ENCODE results near the gene AKAP7.
A peak's percentile ranks its signal among the peaks of the same experiment; 100 is the strongest.

Gene AKAP7

GRCh38 chr6:131205481-131206244 is 70.4 kb downstream of the AKAP7 start:
- DNase-seq (ENCODE audit: low spot score) = no peak

GRCh38 chr6:131206463-131207251 is 71.4 kb downstream of the AKAP7 start:
- DNase-seq (ENCODE audit: low spot score) = no peak

GRCh38 chr6:131208787-131209186 is 73.5 kb downstream of the AKAP7 start:
- DNase-seq (ENCODE audit: low spot score) = no peak

- no peak for DNase-seq (ENCODE audit: low spot score)
Observed at GRCh38 chr6:131210469-131210868, 75.2 kb downstream of the AKAP7 start.

DNA sequence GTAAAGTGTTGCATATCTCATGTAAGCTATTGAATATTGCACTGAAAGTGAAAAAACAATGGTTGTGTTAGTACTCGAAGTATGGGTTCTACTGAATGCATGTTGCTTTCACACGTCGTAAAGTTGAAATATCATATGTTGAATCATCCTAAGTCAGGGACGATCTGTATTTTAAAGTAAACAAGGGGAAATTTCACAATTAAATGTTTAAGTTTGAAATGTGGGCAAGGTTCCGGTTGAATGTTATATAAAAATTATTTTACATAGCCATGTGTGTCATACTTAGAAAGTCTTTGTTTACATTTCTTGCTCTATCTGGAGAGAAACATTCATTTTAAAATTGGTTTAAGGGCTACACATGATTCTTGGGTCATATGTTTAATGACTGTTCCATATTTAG is 76.8 kb downstream of the AKAP7 start:
- DNase-seq (ENCODE audit: low spot score) = no peak

DNA sequence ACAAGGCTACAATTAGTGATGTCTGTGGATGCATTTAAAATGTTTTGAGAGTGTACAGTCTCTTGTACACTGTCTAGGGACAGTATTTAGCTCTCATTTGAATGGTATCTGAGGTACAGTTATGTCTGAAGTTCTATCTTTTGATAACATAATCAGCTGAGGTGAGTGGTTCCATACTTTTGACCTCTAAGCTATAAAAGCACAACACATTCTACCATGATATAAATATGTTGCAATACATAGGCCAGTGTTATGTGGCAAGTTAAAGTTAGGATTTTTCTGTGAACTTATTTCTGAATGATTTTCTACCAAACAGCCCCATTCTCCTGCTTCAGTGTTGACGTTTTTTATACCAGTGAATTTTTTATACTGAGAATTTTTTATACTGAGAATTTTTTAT is 77.6 kb downstream of the AKAP7 start:
- DNase-seq (ENCODE audit: low spot score) = no peak

DNA sequence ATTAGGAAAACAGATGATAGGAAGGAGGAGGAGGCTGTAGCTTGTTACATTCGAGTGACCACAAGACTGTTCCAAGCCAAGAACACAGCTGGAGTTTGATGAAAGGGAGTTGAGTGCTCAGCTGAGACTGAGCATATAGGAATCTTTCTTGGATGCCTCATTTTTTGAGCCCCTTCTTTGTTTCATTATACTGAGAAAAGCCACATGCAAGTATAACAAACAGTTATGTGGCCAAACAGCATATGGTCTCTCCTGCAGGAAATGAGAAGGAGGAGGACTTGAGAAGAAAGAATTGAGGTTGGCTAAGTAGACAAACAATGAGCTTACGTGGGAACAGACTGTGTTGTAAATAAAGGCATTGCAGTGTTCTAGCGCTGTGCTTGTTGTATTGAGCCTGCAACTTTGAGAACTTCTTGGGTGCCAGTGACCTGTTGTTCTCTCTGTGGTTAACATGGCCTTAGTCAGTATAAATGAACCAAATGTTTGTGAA is 78.3 kb downstream of the AKAP7 start:
- DNase-seq (ENCODE audit: low spot score) = no peak

DNA sequence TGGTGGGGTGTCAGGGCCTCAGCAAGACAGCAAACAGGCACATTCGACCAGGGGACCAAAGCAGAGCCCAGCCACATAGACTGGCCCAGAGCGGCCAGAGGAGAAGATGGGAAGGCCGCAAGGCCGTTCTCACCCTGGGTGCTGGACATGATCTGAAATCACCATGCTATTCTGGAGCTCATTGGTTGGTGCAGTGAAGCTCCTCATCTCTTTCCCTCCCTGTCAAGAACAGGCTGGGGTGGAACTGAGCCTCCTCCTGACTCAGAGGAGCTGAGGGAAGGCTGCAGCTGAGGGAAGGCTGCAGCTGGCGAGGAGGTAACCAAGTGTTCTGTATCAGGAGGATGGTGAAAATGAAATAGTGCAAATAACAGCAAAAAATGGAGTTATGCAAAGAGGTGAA is 80.0 kb downstream of the AKAP7 start:
- DNase-seq (ENCODE audit: low spot score) = no peak

DNA sequence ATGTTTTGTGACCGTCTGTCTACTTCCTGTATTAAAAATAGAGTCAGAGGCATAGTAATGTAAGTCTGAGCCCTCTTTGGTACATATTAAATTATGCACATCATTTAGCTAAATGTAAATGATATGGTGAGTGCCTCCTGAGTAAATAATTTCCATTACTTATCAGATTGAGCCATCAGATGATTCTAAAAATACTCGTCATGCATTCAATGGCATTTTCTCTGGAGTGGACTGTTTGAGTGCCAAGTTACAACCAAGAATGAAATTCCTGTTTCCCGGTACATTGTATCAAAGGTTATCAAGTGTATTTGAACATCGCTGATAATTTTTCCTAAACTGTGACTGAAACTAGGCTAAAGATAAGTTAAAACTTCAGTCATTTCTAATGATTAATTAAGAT is 81.0 kb downstream of the AKAP7 start:
- no peak for DNase-seq (ENCODE audit: low spot score)

GRCh38 chr6:131222773-131223172 is 87.5 kb downstream of the AKAP7 start:
- no peak for DNase-seq (ENCODE audit: low spot score)

- DNase-seq (ENCODE audit: low spot score) = no peak
Observed at GRCh38 chr6:131223416-131223815, 88.1 kb downstream of the AKAP7 start.

GRCh38 chr6:131225127-131225526 is 89.9 kb downstream of the AKAP7 start:
- DNase-seq (ENCODE audit: low spot score) = no peak

GRCh38 chr6:131225959-131226358 is 90.7 kb downstream of the AKAP7 start:
- DNase-seq (ENCODE audit: low spot score) = no peak

DNA sequence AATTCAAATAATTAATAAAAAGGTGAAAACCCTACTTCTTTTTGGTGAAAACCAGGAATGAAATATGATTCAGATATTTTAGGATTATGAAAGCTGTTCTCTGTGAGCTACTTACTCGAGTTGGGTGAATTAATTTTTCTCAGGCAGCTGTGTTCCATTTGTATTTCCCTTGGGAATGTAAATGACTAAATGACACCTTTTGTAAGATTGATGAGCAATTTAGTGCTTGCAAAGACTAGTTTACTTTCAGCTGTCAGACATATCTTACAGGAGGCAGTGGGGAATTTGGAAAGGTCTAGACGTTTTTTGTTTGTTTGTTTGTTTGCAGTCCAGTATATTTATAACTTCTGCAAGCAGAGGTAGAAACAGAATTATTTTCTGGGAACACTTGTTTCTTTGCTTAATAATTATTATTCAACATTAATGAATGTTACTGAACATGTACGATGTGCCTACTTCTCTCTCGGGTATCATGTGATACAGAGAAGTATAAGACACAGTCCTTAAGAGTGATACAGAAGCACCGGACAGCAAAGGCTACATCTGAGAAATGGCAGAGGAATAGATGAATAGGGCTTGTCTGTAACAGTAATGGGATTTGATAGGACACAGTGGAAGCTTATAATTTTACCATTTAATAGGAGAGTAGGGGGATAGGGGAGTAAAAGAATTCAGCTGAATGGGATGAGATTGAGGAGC is 91.3 kb downstream of the AKAP7 start:
- no peak for DNase-seq (ENCODE audit: low spot score)

DNA sequence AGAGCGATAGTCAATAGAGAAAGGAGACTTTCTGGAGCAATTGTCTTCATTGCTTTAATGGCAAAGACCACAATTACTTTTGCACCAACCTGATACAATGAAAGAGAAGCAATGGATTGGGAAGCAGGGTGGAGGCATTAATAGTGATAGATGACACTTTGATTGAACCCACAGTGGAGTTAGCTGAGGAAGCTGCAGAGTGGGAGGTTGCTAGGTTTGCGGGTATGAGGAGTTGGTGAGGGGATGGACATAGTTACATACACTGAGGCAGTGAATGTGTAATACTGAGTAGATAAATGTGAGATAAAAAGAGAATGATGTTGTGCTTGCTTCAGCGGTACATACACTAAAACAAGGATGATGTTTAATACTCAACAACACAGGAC is 91.9 kb downstream of the AKAP7 start:
- DNase-seq (ENCODE audit: low spot score) = no peak

- DNase-seq (ENCODE audit: low spot score) = no peak
Observed at GRCh38 chr6:131231103-131231502, 95.8 kb downstream of the AKAP7 start.

- DNase-seq (ENCODE audit: low spot score) = no peak
Observed at GRCh38 chr6:131231891-131232290, 96.6 kb downstream of the AKAP7 start.

DNA sequence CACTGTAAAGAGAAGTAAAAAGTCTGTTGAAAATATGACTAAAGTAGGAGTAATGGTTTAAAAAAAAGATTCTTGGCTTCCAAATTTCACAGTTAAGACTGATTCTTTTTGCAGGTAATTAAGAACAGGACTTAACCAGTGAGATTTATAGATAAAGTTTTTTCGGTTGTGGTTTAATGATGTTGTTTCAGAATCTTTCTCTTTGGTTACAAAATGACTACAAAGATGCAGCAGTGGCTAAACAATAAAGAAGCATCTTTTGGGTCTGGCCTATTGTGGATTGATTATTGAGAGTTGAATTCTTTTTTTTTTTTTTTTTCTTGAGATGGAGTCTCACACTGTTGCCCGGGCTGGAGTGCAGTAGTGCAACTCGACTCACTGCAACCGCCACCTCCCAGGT is 109.7 kb downstream of the AKAP7 start:
- DNase-seq (ENCODE audit: low spot score) = no peak

DNA sequence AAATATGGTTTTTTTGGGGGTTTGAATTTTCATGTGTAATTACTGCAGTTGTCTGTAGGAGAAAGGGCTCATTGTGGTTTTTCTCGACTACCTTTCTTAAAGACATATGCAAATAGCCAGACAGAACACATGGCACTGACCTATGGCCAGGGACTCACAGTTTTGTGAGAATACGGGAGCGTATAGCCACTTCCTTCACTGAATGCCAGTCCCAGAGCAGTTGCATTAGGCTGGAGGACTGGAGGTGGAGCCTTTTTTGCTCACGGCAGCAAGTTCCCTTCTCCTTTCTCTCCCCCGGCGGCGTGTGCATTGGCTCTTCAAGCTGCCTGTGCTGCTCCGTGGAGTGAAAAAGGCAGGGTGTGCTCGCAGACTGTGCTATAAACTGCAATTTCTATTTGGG is 114.9 kb downstream of the AKAP7 start:
- DNase-seq (ENCODE audit: low spot score) = peak; percentile 77

GRCh38 chr6:131250936-131251335 is 115.7 kb downstream of the AKAP7 start:
- peak; percentile 14 for DNase-seq (ENCODE audit: low spot score)

DNA sequence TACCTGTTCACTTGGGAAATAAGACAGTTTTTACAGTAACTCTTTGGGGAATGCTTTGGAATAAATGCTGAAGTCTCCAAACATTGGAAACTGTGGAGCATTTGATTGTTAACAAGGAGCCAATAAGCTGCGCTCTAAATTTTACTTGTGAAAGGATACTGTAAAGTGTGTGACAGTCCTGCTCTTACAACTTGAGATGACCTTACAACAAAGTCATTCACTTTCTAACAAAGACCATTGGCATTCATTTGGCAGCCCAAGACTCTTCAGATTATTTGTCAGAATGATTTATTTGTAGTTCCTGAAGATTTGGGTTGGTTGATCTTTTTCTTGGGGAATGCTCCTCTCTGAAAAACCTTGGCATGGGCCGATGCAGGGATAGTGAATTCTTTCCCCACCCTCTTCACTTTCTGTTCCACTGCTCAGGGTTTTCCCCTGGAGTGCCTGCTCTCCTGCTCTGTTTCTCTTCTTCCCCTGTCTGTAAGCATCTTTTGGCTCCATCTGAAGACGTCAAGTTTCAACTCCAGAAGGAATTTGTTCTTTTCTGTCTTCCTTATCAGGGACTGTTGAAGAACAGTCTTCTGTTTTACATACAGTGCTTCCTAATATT is 116.4 kb downstream of the AKAP7 start:
- DNase-seq (ENCODE audit: low spot score) = peak; percentile 8

DNA sequence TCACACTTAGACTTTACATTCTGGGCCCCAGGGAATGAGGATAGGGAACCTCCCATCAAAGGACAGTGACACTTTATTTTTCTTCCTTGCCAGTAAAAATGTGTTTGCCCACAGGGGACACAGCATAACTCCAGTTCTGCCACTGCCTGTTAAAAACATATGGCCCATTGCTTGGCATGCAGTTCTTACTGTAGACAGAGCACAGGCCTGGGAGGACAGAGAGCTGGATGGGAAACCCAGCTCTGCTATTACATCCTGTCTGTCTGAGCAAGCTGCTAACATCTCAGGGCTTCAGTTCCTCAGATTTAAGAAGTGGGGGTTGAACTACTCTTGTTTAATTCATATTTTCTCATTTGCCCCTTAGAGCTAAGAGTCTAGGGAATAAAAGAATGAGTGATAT is 120.2 kb downstream of the AKAP7 start:
- DNase-seq (ENCODE audit: low spot score) = no peak
